Prostate gland (tissue), 2 donors: Measurements from ENCODE around the gene NECTIN4.

Experiments
- POLR2A ChIP-seq: fragments of 450-650 bp; IDR thresholded peaks from one replicate; pipeline ENCODE4 v1.6.1; 2016; ENCODE audit warnings: antibody characterized with exemption, mild to moderate bottlenecking
- POLR2AphosphoS5 ChIP-seq: sonication (generic); formaldehyde crosslinking; IDR thresholded peaks from one replicate; pipeline ENCODE4 v1.6.1; 2017; ENCODE audit warnings: antibody characterized with exemption
- TF ChIP-seq, protein P1 (sequence below), 4 experiments: fragments of 200-600 bp in 2 of 4; fragments of 450-650 bp in 2 of 4; sonication (generic) in 2 of 4; IDR thresholded peaks; 1 replicate in 3 of 4; 2 replicates in 1 of 4; pipeline ENCODE4 v1.5.1; 2016 to 2019; ENCODE audit warnings: antibody characterized with exemption in 4 of 4, mild to moderate bottlenecking in 2 of 4, moderate library complexity in 2 of 4

- TF ChIP-seq, protein P1, sequence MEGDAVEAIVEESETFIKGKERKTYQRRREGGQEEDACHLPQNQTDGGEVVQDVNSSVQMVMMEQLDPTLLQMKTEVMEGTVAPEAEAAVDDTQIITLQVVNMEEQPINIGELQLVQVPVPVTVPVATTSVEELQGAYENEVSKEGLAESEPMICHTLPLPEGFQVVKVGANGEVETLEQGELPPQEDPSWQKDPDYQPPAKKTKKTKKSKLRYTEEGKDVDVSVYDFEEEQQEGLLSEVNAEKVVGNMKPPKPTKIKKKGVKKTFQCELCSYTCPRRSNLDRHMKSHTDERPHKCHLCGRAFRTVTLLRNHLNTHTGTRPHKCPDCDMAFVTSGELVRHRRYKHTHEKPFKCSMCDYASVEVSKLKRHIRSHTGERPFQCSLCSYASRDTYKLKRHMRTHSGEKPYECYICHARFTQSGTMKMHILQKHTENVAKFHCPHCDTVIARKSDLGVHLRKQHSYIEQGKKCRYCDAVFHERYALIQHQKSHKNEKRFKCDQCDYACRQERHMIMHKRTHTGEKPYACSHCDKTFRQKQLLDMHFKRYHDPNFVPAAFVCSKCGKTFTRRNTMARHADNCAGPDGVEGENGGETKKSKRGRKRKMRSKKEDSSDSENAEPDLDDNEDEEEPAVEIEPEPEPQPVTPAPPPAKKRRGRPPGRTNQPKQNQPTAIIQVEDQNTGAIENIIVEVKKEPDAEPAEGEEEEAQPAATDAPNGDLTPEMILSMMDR (IDR thresholded peaks at IDR 0.05): no peak
- TF ChIP-seq POLR2AphosphoS5: no peak
- TF ChIP-seq POLR2A: no peak
These were observed 36.5 kb downstream of the NECTIN4 start for GRCh38 chr1:161052899-161053298.
